Cardiac muscle cell (in vitro differentiated cells and primary cell): ENCODE measurements around the gene RELCH. TPM values are rescaled to one million over a fixed set of nuclear protein-coding genes. Genes with fewer than 3 reads are reported as not detected.
A peak's percentile ranks its signal among the peaks of the same experiment; 100 is the strongest.

Experiments used
- DNase-seq, 2 donors: peaks; one replicate each; pipeline versions ENCODE4 v3.0.0 to v3.0.0-alpha.2; 2010 to 2017; ENCODE audit warnings: low read depth in 1 of 2, low spot score in 1 of 2
- H3K27ac ChIP-seq: fragments of 200-600 bp; sonication (generic); 2 replicates; pipeline ENCODE4 v1.5.1; 2016
- H3K27me3 ChIP-seq: fragments of 200-600 bp; sonication (generic); 2 replicates; pipeline ENCODE4 v1.6.0; 2016; ENCODE audit warnings: control low read depth
- H3K36me3 ChIP-seq: fragments of 200-600 bp; sonication (generic); 2 replicates; pipeline ENCODE4 v1.5.1; 2016; ENCODE audit warnings: control low read depth
- H3K4me1 ChIP-seq: fragments of 200-600 bp; sonication (generic); 2 replicates; pipeline ENCODE4 v1.8.1; 2017; ENCODE audit warnings: low read depth, mild to moderate bottlenecking, mixed run types
- H3K4me3 ChIP-seq: fragments of 200-600 bp; sonication (generic); 2 replicates; pipeline ENCODE4 v1.5.1; 2016; ENCODE audit warnings: mild to moderate bottlenecking
- H3K9me3 ChIP-seq: fragments of 200-600 bp; sonication (generic); 2 replicates; pipeline ENCODE4 v1.5.1; 2017; ENCODE audit warnings: low read depth, mild to moderate bottlenecking, control low read depth
- polyA plus RNA-seq: library from polyadenylated mRNA; unstranded; fragments of >200 nt; fragmentation: Nextera tagmentation; extraction: Ambion mirVana; gene quantifications from 2 replicates; pipeline ENCODE4 v1.2.1, GENCODE V29; 2016
- total RNA-seq: library from RNA; depleted of rRNA; stranded (reverse); fragments of >200 nt; gene quantifications from 2 replicates; pipeline ENCODE4 v1.2.3, GENCODE V29; 2016
- TF ChIP-seq, protein P1 (sequence below): IDR thresholded peaks from 2 replicates; pipeline ENCODE4 v1.5.1; 2012; ENCODE audit warnings: low read depth, mild to moderate bottlenecking, low read length

The RELCH gene
- total and polyA plus RNA-seq, 2 experiments from 2014 or later = 11.7 to 26.9 TPM

DNA sequence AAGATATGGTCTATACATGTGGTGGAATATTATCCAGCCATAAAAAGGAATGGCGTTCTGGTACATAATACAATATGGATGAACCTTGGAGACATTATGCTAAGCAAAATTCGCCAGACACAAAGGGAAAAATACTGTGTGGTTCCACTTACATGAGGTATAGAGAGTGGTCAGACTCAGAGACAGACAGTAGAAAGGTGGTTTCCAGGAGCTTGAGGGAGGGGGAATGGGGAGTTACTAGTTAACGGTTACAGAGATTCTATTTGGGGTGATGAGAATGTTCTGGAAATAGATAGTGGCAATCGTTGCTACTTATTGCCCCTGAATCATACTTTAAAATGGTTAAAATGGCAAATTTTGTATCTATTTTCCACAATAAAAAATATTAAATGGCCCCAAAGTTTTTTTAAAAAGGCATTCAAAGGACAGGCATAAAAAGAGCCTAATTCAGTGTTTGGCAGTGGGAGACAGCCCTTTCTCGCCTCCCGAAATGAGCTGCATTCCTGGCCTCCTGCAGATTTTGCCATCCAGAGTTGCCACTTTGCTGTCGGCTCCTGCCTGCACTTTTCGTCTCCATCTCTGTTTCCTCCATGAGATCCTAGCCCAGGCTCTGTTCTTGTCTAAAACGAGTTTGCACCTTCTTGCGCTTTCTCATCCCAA lies 151.5 kb downstream of the RELCH start:
- no peak overlapping the region for H3K4me3 ChIP-seq
- peaks cover 4% of the 10 kb centered on the region for H3K4me1 ChIP-seq
- no peak overlapping the region for H3K27ac ChIP-seq
- no peaks in the 10 kb centered on the region for H3K36me3 ChIP-seq
- no peaks in the 10 kb centered on the region for H3K27me3 ChIP-seq
- TF ChIP-seq, protein P1, sequence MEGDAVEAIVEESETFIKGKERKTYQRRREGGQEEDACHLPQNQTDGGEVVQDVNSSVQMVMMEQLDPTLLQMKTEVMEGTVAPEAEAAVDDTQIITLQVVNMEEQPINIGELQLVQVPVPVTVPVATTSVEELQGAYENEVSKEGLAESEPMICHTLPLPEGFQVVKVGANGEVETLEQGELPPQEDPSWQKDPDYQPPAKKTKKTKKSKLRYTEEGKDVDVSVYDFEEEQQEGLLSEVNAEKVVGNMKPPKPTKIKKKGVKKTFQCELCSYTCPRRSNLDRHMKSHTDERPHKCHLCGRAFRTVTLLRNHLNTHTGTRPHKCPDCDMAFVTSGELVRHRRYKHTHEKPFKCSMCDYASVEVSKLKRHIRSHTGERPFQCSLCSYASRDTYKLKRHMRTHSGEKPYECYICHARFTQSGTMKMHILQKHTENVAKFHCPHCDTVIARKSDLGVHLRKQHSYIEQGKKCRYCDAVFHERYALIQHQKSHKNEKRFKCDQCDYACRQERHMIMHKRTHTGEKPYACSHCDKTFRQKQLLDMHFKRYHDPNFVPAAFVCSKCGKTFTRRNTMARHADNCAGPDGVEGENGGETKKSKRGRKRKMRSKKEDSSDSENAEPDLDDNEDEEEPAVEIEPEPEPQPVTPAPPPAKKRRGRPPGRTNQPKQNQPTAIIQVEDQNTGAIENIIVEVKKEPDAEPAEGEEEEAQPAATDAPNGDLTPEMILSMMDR = no peak
- DNase-seq = no peak
- no peaks in the 10 kb centered on the region for H3K9me3 ChIP-seq

DNA sequence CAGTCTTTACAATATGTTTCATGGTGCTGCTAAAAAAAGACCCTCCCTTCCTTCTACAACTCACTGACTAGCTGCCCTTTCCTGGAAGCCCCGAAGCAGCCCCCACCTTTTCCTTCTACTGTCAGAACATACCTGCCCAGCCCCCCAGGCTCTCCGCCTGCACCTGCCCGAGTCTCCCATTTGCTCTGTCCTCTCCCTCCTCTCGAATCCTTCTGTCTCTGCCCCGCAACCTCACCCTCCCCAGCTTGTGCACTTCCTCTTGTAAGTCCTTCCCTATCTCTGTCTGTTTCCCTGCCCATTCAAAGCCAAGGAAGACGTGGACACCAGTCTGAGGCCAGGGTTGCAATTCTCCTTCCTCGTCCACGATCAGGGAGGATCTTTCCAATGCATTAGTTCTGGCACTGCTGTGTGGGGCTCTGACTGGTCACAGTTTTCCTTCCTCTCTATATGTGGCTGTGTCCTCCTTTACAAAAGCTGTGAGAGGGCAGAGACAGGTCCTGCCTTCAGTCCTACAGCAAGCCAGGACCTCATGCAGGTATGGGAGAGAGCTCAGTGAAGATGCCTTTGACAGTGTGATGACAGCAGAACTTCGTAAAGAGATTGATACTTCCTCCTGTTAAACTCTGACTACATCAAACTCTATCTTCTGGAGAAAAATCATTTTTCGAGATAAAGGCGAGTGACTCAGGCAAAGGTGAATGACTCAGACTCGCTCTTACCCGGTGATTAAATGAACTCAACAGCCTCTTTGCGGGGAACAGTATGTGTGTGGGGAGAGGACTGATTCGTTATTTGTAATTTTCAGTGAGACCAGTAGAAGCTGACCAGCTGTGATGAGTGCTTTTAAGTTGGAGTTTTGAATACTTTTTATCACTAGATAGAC lies 152.3 kb downstream of the RELCH start:
- Histone ChIP-seq H3K9me3 (no peaks in the 10 kb centered on the region), H3K4me3 (no peak overlapping the region), H3K27me3 (no peaks in the 10 kb centered on the region), H3K4me1 (peaks cover 4% of the 10 kb centered on the region), H3K36me3 (no peaks in the 10 kb centered on the region), H3K27ac (no peak overlapping the region)
- TF ChIP-seq, protein P1 = no peak
- DNase-seq = peak in 1 of 2 donors; percentile 55

- no peak for DNase-seq
- TF ChIP-seq, protein P1 = no peak
- H3K9me3 ChIP-seq = no peaks in the 10 kb centered on the region
- no peaks in the 10 kb centered on the region for H3K27me3 ChIP-seq
- no peaks in the 10 kb centered on the region for H3K36me3 ChIP-seq
- H3K4me3 ChIP-seq = no peak overlapping the region
- peaks cover 4% of the 10 kb centered on the region for H3K4me1 ChIP-seq
- H3K27ac ChIP-seq = no peak overlapping the region
Measured at GRCh38 chr18:62340996-62341395, 153.9 kb downstream of the RELCH start.

GRCh38 chr18:62341473-62341872 lies 154.4 kb downstream of the RELCH start:
- TF ChIP-seq, protein P1 = no peak
- Histone ChIP-seq H3K27ac (no peak overlapping the region), H3K36me3 (no peaks in the 10 kb centered on the region), H3K4me1 (peaks cover 4% of the 10 kb centered on the region), H3K4me3 (no peak overlapping the region), H3K9me3 (no peaks in the 10 kb centered on the region), H3K27me3 (no peaks in the 10 kb centered on the region)
- no peak for DNase-seq

GRCh38 chr18:62342884-62343283 lies 155.8 kb downstream of the RELCH start:
- no peak for DNase-seq
- Histone ChIP-seq H3K36me3 (no peaks in the 10 kb centered on the region), H3K27me3 (no peaks in the 10 kb centered on the region)

More at GRCh38 chr18:62342884-62343283, 155.8 kb downstream of the RELCH start:
- H3K4me3 ChIP-seq = no peak overlapping the region
- TF ChIP-seq, protein P1 = no peak
- no peak overlapping the region for H3K27ac ChIP-seq
- H3K4me1 ChIP-seq = peaks cover 4% of the 10 kb centered on the region
- no peaks in the 10 kb centered on the region for H3K9me3 ChIP-seq
